ENCODE data around the gene HOXA2. TPM values are rescaled to one million over a fixed set of nuclear protein-coding genes. Genes with fewer than 3 reads are reported as not detected.

The HOXA2 gene
- total RNA-seq, 1 donor from 2014 or later = not detected

DNA sequence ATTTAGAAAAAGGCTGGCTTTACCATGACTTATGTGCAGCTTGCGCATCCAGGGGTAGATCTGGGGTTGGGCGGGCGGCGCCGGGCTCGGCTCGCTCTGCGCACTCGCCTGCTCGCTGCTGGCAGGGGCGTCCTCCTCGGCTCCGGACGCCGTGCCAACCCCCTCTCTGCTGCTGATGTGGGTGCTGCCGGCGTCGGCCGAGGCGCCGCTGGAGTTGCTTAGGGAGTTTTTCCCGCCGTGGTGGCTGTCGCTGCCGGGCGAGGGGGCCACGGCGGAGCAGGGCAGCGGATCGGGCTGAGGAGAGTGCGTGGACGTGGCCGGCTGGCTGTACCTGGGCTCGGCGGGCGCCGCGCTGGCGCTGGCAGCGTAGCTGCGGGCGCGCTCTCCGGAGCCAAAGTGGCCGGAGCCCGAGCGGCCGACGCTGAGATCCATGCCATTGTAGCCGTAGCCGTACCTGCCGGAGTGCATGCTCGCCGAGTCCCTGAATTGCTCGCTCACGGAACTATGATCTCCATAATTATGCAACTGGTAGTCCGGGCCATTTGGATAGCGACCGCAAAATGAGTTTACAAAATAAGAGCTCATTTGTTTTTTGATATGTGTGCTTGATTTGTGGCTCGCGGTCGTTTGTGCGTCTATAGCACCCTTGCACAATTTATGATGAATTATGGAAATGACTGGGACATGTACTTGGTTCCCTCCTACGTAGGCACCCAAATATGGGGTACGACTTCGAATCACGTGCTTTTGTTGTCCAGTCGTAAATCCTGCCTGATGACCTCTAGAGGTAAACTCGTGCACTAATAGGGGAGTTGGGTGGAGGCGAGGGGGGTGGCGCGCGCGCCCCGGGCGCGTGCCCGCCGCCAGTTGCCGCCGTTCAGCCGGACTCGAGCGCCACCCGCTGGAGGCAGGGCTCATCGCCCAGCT is 40.8 kb upstream of the HOXA2 start, which contains the start of gene HOXA5:
TSS of gene HOXA5 (minus strand) at position 659 of the 927 bp plus-strand sequence. CDS start at position 585, 74 bp downstream.
- Mint-ChIP-seq H3K36me3 (ENCODE audit: unreplicated experiment) (peaks cover 17% of the 10 kb centered on the region), H3K9me3 (ENCODE audit: unreplicated experiment) (peaks cover 5% of the 10 kb centered on the region), H3K4me3 (ENCODE audit: unreplicated experiment) (peak within 1 kb of the TSS; percentile 83), H3K27me3 (ENCODE audit: unreplicated experiment) (peaks cover 47% of the 10 kb centered on the region), H3K27ac (ENCODE audit: unreplicated experiment) (no peak within 1 kb of the TSS), H3K4me1 (ENCODE audit: low read depth, unreplicated experiment) (no peaks in the 10 kb centered on the region)
- TF ChIP-seq, protein P1, sequence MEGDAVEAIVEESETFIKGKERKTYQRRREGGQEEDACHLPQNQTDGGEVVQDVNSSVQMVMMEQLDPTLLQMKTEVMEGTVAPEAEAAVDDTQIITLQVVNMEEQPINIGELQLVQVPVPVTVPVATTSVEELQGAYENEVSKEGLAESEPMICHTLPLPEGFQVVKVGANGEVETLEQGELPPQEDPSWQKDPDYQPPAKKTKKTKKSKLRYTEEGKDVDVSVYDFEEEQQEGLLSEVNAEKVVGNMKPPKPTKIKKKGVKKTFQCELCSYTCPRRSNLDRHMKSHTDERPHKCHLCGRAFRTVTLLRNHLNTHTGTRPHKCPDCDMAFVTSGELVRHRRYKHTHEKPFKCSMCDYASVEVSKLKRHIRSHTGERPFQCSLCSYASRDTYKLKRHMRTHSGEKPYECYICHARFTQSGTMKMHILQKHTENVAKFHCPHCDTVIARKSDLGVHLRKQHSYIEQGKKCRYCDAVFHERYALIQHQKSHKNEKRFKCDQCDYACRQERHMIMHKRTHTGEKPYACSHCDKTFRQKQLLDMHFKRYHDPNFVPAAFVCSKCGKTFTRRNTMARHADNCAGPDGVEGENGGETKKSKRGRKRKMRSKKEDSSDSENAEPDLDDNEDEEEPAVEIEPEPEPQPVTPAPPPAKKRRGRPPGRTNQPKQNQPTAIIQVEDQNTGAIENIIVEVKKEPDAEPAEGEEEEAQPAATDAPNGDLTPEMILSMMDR (IDR thresholded peaks at IDR 0.05; ENCODE audit: partially characterized antibody, unreplicated experiment) = peak; percentile 78
- peak; percentile 70 for DNase-seq

DNA sequence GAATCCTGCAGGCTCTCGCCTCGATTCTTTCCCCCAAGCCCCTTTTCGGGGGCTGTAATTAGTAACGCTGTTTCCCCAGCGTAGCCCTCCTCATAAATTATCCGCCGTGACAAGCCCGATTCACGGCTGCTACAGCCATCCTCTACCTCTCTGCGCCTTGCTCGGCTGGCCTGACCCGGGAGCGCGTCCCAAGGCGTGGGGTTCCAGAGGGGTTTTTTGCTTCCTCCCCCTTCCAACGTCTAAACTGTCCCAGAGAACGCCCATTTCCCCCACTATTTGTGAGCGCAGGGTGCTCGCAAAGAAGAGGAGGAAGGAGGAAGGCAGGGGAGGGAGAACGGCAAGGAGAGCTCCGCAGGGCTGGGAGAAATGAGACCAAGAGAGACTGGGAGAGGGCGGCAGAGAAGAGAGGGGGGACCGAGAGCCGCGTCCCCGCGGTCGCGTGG is 40.1 kb upstream of the HOXA2 start:
- Mint-ChIP-seq H3K27me3 (ENCODE audit: unreplicated experiment) (peaks cover 45% of the 10 kb centered on the region), H3K4me1 (ENCODE audit: low read depth, unreplicated experiment) (no peaks in the 10 kb centered on the region)

DNA sequence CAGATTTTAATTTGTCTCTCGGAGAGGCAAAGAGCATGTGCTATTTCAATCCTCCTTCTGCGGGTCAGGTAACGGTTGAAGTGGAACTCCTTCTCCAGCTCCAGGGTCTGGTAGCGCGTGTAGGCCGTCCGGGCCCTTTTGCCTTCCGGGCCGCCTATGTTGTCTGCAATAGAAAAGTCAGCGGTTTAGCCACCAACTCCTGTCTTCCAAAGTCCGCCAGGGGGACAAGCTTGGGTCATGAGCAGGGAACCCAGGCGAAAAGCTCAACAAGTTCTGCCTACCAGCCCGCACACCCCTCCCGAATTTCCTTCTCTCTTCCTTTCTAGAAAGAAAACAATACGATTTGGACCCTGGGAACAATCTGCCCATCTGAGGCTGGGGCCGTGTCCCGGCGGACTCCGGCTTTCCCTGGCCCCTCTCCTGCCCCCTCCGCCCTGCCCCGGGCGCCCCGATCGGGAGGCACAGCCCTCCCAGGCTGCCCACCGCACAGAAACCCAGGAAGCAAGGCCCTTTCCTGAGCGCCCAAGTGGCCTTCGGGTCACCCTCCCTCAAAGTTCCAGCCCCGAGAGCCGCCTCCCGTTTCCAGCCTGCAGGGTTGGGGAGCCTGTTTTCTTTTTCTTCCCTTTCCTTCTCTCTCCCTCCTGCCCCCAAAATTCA is 39.6 kb upstream of the HOXA2 start:
- Mint-ChIP-seq H3K4me1 (ENCODE audit: low read depth, unreplicated experiment) (no peaks in the 10 kb centered on the region), H3K4me3 (ENCODE audit: unreplicated experiment) (peak overlapping the region; percentile 83), H3K9me3 (ENCODE audit: unreplicated experiment) (peaks cover 5% of the 10 kb centered on the region), H3K27ac (ENCODE audit: unreplicated experiment) (no peak overlapping the region), H3K27me3 (ENCODE audit: unreplicated experiment) (peaks cover 42% of the 10 kb centered on the region), H3K36me3 (ENCODE audit: unreplicated experiment) (peaks cover 15% of the 10 kb centered on the region)
- DNase-seq = no peak
- TF ChIP-seq, protein P1 (IDR thresholded peaks at IDR 0.05; ENCODE audit: partially characterized antibody, unreplicated experiment) = no peak

More for the DNA sequence above, 40.1 kb upstream of the HOXA2 start:
- TF ChIP-seq, protein P1 (IDR thresholded peaks at IDR 0.05; ENCODE audit: partially characterized antibody, unreplicated experiment) = no peak
- peaks cover 5% of the 10 kb centered on the region for H3K9me3 Mint-ChIP-seq (ENCODE audit: unreplicated experiment)
- H3K27ac Mint-ChIP-seq (ENCODE audit: unreplicated experiment) = no peak overlapping the region
- DNase-seq = no peak
- H3K4me3 Mint-ChIP-seq (ENCODE audit: unreplicated experiment) = peak overlapping the region; percentile 83
- peaks cover 17% of the 10 kb centered on the region for H3K36me3 Mint-ChIP-seq (ENCODE audit: unreplicated experiment)

DNA sequence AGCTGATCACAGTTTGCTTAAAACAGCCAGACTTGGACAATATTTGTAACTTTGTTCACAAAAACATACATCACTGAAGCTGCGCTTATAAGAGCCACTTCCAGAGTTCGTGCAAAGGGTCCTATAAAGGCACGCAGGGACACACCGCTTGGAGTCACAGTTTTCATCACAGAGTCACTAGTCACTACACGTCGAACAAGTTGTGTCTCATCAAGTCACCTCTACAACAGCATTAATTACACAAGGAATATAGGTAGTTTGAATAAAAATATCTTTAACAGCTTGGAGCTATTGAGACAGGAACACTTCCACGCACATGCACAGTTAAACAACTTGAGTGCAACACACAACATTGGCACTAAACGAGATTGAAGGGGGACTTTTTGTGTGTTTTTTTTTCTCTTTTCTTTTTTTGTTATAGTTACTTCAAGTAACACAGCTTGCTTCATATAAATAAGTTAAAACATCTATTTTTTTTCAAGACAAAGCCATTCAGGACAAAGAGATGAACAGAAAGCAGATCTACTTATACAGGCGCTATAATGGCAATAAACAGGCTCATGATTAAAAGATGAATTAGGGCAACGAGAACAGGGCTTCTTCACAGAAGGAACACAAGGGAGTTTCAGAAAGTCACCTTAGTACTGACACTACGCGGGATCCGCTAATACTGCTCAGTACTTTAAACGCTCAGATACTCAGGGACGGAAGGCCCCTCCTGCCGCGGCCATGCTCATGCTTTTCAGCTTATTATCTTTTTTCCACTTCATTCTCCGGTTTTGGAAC is 38.8 kb upstream of the HOXA2 start:
- DNase-seq = no peak

More for the DNA sequence above, 38.8 kb upstream of the HOXA2 start:
- H3K36me3 Mint-ChIP-seq (ENCODE audit: unreplicated experiment) = peaks cover 9% of the 10 kb centered on the region
- peaks cover 37% of the 10 kb centered on the region for H3K27me3 Mint-ChIP-seq (ENCODE audit: unreplicated experiment)
- H3K4me1 Mint-ChIP-seq (ENCODE audit: low read depth, unreplicated experiment) = no peaks in the 10 kb centered on the region
- H3K9me3 Mint-ChIP-seq (ENCODE audit: unreplicated experiment) = peaks cover 2% of the 10 kb centered on the region
- no peak overlapping the region for H3K4me3 Mint-ChIP-seq (ENCODE audit: unreplicated experiment)
- H3K27ac Mint-ChIP-seq (ENCODE audit: unreplicated experiment) = no peak overlapping the region
- TF ChIP-seq, protein P1 (IDR thresholded peaks at IDR 0.05; ENCODE audit: partially characterized antibody, unreplicated experiment) = no peak

All from glutamatergic neuron (in vitro differentiated cells).